PC-9 (cell line): ENCODE results near the gene BCL2. TPM values are rescaled to one million over a fixed set of nuclear protein-coding genes. Genes with fewer than 3 reads are reported as not detected.

Experiments
- BruUV-seq: library from RNA; stranded (reverse); fragments of 400-500 nt; replicated peaks from 2 replicates; lab custom pipeline; 2021; lab: Mats Ljungman, UMichigan
- CTCF ChIA-PET: fragments of 300-600 bp; sonication (Branson Sonifier 250); formaldehyde crosslinking; loops from one replicate; lab custom pipeline; 2022; ENCODE audit warnings: antibody characterized with exemption; lab: Charles Lee
- POLR2A ChIA-PET: fragments of 300-600 bp; sonication (Branson Sonifier 250); formaldehyde crosslinking; loops from one replicate; lab custom pipeline; 2022; ENCODE audit warnings: antibody characterized with exemption; ENCODE audit not compliant: unreplicated experiment; lab: Charles Lee
- DNase-seq, 2 experiments: peaks; one replicate each; pipeline versions ENCODE4 v3.0.0 to v3.0.0-alpha.2; 2015 to 2022; ENCODE audit warnings: mixed read lengths in 1 of 2
- H2AFZ ChIP-seq: fragments of 200-600 bp; sonication (generic); 2 replicates; pipeline ENCODE4 v1.8.1; 2017; ENCODE audit warnings: antibody characterized with exemption
- H3F3A ChIP-seq: fragments of 200-600 bp; sonication (generic); 2 replicates; pipeline ENCODE4 v1.8.1; 2017; ENCODE audit warnings: antibody characterized with exemption, mild to moderate bottlenecking, low read depth; ENCODE audit not compliant: insufficient read depth
- H3K27ac ChIP-seq: fragments of 200-600 bp; sonication (generic); 2 replicates; pipeline ENCODE4 v1.6.1; 2016; ENCODE audit warnings: mixed run types
- H3K27me3 ChIP-seq: fragments of 200-600 bp; sonication (generic); 2 replicates; pipeline ENCODE4 v1.6.1; 2016; ENCODE audit warnings: low read depth, mixed run types; ENCODE audit not compliant: insufficient read depth
- H3K36me3 ChIP-seq: fragments of 200-600 bp; sonication (generic); 2 replicates; pipeline ENCODE4 v1.6.1; 2016; ENCODE audit warnings: low read depth, mixed run types
- H3K4me1 ChIP-seq: fragments of 200-600 bp; sonication (generic); replicated peaks from 2 replicates; pipeline ENCODE4 v1.6.1; 2016; ENCODE audit warnings: mixed run types; ENCODE audit not compliant: insufficient read depth
- H3K4me2 ChIP-seq: fragments of 200-600 bp; sonication (generic); 2 replicates; pipeline ENCODE4 v1.6.1; 2017; ENCODE audit warnings: mixed run types
- H3K4me3 ChIP-seq: fragments of 200-600 bp; sonication (generic); 2 replicates; pipeline ENCODE4 v1.6.1; 2016; ENCODE audit warnings: mixed run types
- H3K79me2 ChIP-seq: fragments of 200-600 bp; sonication (generic); 2 replicates; pipeline ENCODE4 v1.6.1; 2017; ENCODE audit warnings: low read depth, mixed run types
- H3K9me2 ChIP-seq: fragments of 200-600 bp; sonication (generic); 2 replicates; pipeline ENCODE4 v1.8.1; 2017; ENCODE audit warnings: mild to moderate bottlenecking; ENCODE audit not compliant: insufficient read depth
- H3K9me3 ChIP-seq: fragments of 200-600 bp; sonication (generic); 2 replicates; pipeline ENCODE4 v1.8.1; 2016; ENCODE audit warnings: low read depth; ENCODE audit not compliant: insufficient read depth
- H4K20me1 ChIP-seq: fragments of 200-600 bp; sonication (generic); 2 replicates; pipeline ENCODE4 v1.8.1; 2017; ENCODE audit not compliant: insufficient read depth
- EZH2 ChIP-seq: fragments of 200-600 bp; sonication (generic); IDR thresholded peaks from 2 replicates; pipeline ENCODE4 v1.8.0; 2017; ENCODE audit warnings: antibody characterized with exemption, low read depth
- intact Hi-C: fragments of 100-400 bp; cut with micrococcal nuclease; formaldehyde crosslinking; loops from one replicate; pipeline ENCODE4 v1.10.0; 2022; ENCODE audit not compliant: unreplicated experiment
- total RNA-seq: library from RNA; stranded (reverse); gene quantifications from 2 replicates; pipeline ENCODE4 v1.2.3, GENCODE V29; 2021
- TF ChIP-seq, protein P1 (sequence below): fragments of 200-600 bp; sonication (generic); conservative IDR thresholded peaks from 2 replicates; pipeline ENCODE4 v1.6.1; 2017; ENCODE audit warnings: mixed run types, antibody characterized with exemption, mild to moderate bottlenecking, moderate library complexity

BCL2 gene
- total RNA-seq, 1 experiment from 2014 or later = 2.0 TPM

- Histone ChIP-seq H3F3A (no peaks in the 10 kb centered on the region), H3K9me3 (no peaks in the 10 kb centered on the region), H3K27me3 (no peaks in the 10 kb centered on the region), H3K79me2 (no peaks in the 10 kb centered on the region), H3K4me3 (no peak overlapping the region), H3K9me2 (no peaks in the 10 kb centered on the region), H3K4me2 (no peak overlapping the region), H3K4me1 (peaks cover 10% of the 10 kb centered on the region), H2AFZ (no peak overlapping the region), H3K27ac (no peak overlapping the region), H4K20me1 (no peaks in the 10 kb centered on the region), H3K36me3 (no peaks in the 10 kb centered on the region)
- no peak for DNase-seq
- TF ChIP-seq, protein P1, sequence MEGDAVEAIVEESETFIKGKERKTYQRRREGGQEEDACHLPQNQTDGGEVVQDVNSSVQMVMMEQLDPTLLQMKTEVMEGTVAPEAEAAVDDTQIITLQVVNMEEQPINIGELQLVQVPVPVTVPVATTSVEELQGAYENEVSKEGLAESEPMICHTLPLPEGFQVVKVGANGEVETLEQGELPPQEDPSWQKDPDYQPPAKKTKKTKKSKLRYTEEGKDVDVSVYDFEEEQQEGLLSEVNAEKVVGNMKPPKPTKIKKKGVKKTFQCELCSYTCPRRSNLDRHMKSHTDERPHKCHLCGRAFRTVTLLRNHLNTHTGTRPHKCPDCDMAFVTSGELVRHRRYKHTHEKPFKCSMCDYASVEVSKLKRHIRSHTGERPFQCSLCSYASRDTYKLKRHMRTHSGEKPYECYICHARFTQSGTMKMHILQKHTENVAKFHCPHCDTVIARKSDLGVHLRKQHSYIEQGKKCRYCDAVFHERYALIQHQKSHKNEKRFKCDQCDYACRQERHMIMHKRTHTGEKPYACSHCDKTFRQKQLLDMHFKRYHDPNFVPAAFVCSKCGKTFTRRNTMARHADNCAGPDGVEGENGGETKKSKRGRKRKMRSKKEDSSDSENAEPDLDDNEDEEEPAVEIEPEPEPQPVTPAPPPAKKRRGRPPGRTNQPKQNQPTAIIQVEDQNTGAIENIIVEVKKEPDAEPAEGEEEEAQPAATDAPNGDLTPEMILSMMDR = no peak
- no peak for TF ChIP-seq EZH2
- BruUV-seq = no TSS peak
- CTCF ChIA-PET = no interaction called here
- POLR2A ChIA-PET = no interaction called here
- intact Hi-C loops = no loop called here
Measured at GRCh38 chr18:63090334-63090733, 229.2 kb downstream of the BCL2 start.

- Histone ChIP-seq H3K36me3 (no peaks in the 10 kb centered on the region), H3K27ac (no peak overlapping the region), H3K9me2 (no peaks in the 10 kb centered on the region), H4K20me1 (no peaks in the 10 kb centered on the region), H3K79me2 (no peaks in the 10 kb centered on the region), H3K27me3 (no peaks in the 10 kb centered on the region), H3K4me1 (peaks cover 10% of the 10 kb centered on the region), H3K4me3 (no peak overlapping the region), H3K9me3 (no peaks in the 10 kb centered on the region), H2AFZ (no peak overlapping the region), H3F3A (no peaks in the 10 kb centered on the region), H3K4me2 (no peak overlapping the region)
- POLR2A ChIA-PET = no interaction called here
- CTCF ChIA-PET = no interaction called here
- BruUV-seq = no TSS peak
- DNase-seq = no peak
- intact Hi-C loops = no loop called here
- TF ChIP-seq, protein P1 = no peak
- no peak for TF ChIP-seq EZH2
Measured at GRCh38 chr18:63089041-63089440, 230.5 kb downstream of the BCL2 start.

GRCh38 chr18:63088262-63088661 lies 231.3 kb downstream of the BCL2 start:
- no peak for DNase-seq
- no TSS peak for BruUV-seq
- Histone ChIP-seq H3K4me3 (no peak overlapping the region), H3K27me3 (no peaks in the 10 kb centered on the region), H4K20me1 (no peaks in the 10 kb centered on the region), H2AFZ (no peak overlapping the region), H3K79me2 (no peaks in the 10 kb centered on the region), H3K36me3 (no peaks in the 10 kb centered on the region), H3K27ac (no peak overlapping the region), H3K4me2 (no peak overlapping the region), H3F3A (no peaks in the 10 kb centered on the region; the same call in 1 of the 2 replicates), H3K9me3 (no peaks in the 10 kb centered on the region), H3K9me2 (no peaks in the 10 kb centered on the region), H3K4me1 (peaks cover 13% of the 10 kb centered on the region)
- TF ChIP-seq, protein P1 = no peak
- no peak for TF ChIP-seq EZH2
- CTCF ChIA-PET = no interaction called here
- POLR2A ChIA-PET = no interaction called here
- intact Hi-C loops = no loop called here
